ENCODE results near the gene GDPD5.

The GDPD5 gene

GRCh38 chr11:75561426-75562047 is 35.8 kb upstream of the GDPD5 start:
- DNase-seq = no peak

GRCh38 chr11:75560644-75561043 is 34.9 kb upstream of the GDPD5 start:
- no peak for DNase-seq
- in situ Hi-C loops (cut with HindIII; ENCODE audit: low pct_ligation_motif_present, low pct_unique_long_range_greater_than_20kb, low sequenced_read_pairs) = no loop called here

More at GRCh38 chr11:75561426-75562047, 35.8 kb upstream of the GDPD5 start:
- in situ Hi-C loops (cut with HindIII; ENCODE audit: low pct_ligation_motif_present, low pct_unique_long_range_greater_than_20kb, low sequenced_read_pairs) = no loop called here

- DNase-seq = peak; percentile 46
- in situ Hi-C loops (cut with HindIII; ENCODE audit: low pct_ligation_motif_present, low pct_unique_long_range_greater_than_20kb, low sequenced_read_pairs) = no loop called here
Measured at GRCh38 chr11:75558939-75559843, 33.5 kb upstream of the GDPD5 start.

GRCh38 chr11:75557666-75558494 is 32.1 kb upstream of the GDPD5 start:
- DNase-seq = peak; percentile 67
- in situ Hi-C loops (cut with HindIII; ENCODE audit: low pct_ligation_motif_present, low pct_unique_long_range_greater_than_20kb, low sequenced_read_pairs) = no loop called here

- in situ Hi-C loops (cut with HindIII; ENCODE audit: low pct_ligation_motif_present, low pct_unique_long_range_greater_than_20kb, low sequenced_read_pairs) = no loop called here
- no peak for DNase-seq
Measured at GRCh38 chr11:75556275-75556674, 30.5 kb upstream of the GDPD5 start.

- no peak for DNase-seq
- in situ Hi-C loops (cut with HindIII; ENCODE audit: low pct_ligation_motif_present, low pct_unique_long_range_greater_than_20kb, low sequenced_read_pairs) = no loop called here
Measured at GRCh38 chr11:75555079-75555811, 29.5 kb upstream of the GDPD5 start.

GRCh38 chr11:75554258-75555022 is 28.7 kb upstream of the GDPD5 start:
- DNase-seq = no peak
- in situ Hi-C loops (cut with HindIII; ENCODE audit: low pct_ligation_motif_present, low pct_unique_long_range_greater_than_20kb, low sequenced_read_pairs) = no loop called here

- no peak for DNase-seq
- in situ Hi-C loops (cut with HindIII; ENCODE audit: low pct_ligation_motif_present, low pct_unique_long_range_greater_than_20kb, low sequenced_read_pairs) = no loop called here
Measured at GRCh38 chr11:75553889-75554257, 28.1 kb upstream of the GDPD5 start.

GRCh38 chr11:75553182-75553581 is 27.4 kb upstream of the GDPD5 start:
- in situ Hi-C loops (cut with HindIII; ENCODE audit: low pct_ligation_motif_present, low pct_unique_long_range_greater_than_20kb, low sequenced_read_pairs) = no loop called here
- no peak for DNase-seq

- in situ Hi-C loops (cut with HindIII; ENCODE audit: low pct_ligation_motif_present, low pct_unique_long_range_greater_than_20kb, low sequenced_read_pairs) = no loop called here
- no peak for DNase-seq
Measured at GRCh38 chr11:75549370-75549958, 23.7 kb upstream of the GDPD5 start.

GRCh38 chr11:75548595-75549272 is 23.0 kb upstream of the GDPD5 start:
- in situ Hi-C loops (cut with HindIII; ENCODE audit: low pct_ligation_motif_present, low pct_unique_long_range_greater_than_20kb, low sequenced_read_pairs) = no loop called here
- no peak for DNase-seq

- DNase-seq = peak; percentile 58
Measured at GRCh38 chr11:75547617-75548058, 21.9 kb upstream of the GDPD5 start.

GRCh38 chr11:75547177-75547576 is 21.4 kb upstream of the GDPD5 start:
- in situ Hi-C loops (cut with HindIII; ENCODE audit: low pct_ligation_motif_present, low pct_unique_long_range_greater_than_20kb, low sequenced_read_pairs) = no loop called here

More at GRCh38 chr11:75547617-75548058, 21.9 kb upstream of the GDPD5 start:
- in situ Hi-C loops (cut with HindIII; ENCODE audit: low pct_ligation_motif_present, low pct_unique_long_range_greater_than_20kb, low sequenced_read_pairs) = no loop called here

GRCh38 chr11:75543806-75544205 is 18.1 kb upstream of the GDPD5 start:
- DNase-seq = no peak
- in situ Hi-C loops (cut with HindIII; ENCODE audit: low pct_ligation_motif_present, low pct_unique_long_range_greater_than_20kb, low sequenced_read_pairs) = no loop called here

More at GRCh38 chr11:75547177-75547576, 21.4 kb upstream of the GDPD5 start:
- no peak for DNase-seq

- DNase-seq = no peak
- in situ Hi-C loops (cut with HindIII; ENCODE audit: low pct_ligation_motif_present, low pct_unique_long_range_greater_than_20kb, low sequenced_read_pairs) = no loop called here
Measured at GRCh38 chr11:75542088-75542438, 16.3 kb upstream of the GDPD5 start.

GRCh38 chr11:75541193-75542087 is 15.7 kb upstream of the GDPD5 start:
- in situ Hi-C loops (cut with HindIII; ENCODE audit: low pct_ligation_motif_present, low pct_unique_long_range_greater_than_20kb, low sequenced_read_pairs) = no loop called here

More at GRCh38 chr11:75541193-75542087, 15.7 kb upstream of the GDPD5 start:
- no peak for DNase-seq
